Endothelial cell of umbilical vein (primary cell): ENCODE data around the gene PFDN5. TPM values are rescaled to one million over a fixed set of nuclear protein-coding genes. Genes with fewer than 3 reads are reported as not detected.

Source experiments
- BruUV-seq: library from RNA; stranded (reverse); fragments of 400-500 nt; replicated peaks from 2 replicates; lab custom pipeline; 2021; lab: Mats Ljungman, UMichigan
- CTCF ChIA-PET: fragments of 300-600, 350-600 bp; sonication (Branson Sonifier 250); formaldehyde crosslinking; loops from one replicate; lab custom pipeline; 2021; ENCODE audit warnings: antibody characterized with exemption, inconsistent platforms; lab: Charles Lee
- POLR2A ChIA-PET: fragments of 300-600, 350-600 bp; sonication (Branson Sonifier 250); formaldehyde crosslinking; loops from one replicate; lab custom pipeline; 2021; ENCODE audit warnings: antibody characterized with exemption, inconsistent platforms; lab: Charles Lee
- DNase-seq: peaks from one replicate; pipeline ENCODE4 v3.0.0-alpha.2; 2011; ENCODE audit warnings: low read depth, low spot score
- FAIRE-seq: peaks from 2 replicates; lab custom pipeline; 2011; peaks lifted over from hg19 to GRCh38; lab: Jason Lieb, UNC
- H2AFZ ChIP-seq: 2 replicates; pipeline ENCODE4 v1.6.0; 2012; ENCODE audit warnings: low read depth, low read length, control low read depth, inconsistent platforms
- H3K27ac ChIP-seq: 2 replicates; pipeline ENCODE4 v1.5.1; 2011; ENCODE audit warnings: low read depth, mild to moderate bottlenecking, control low read depth, low read length, moderate library complexity; ENCODE audit not compliant: insufficient read depth
- H3K27me3 ChIP-seq, 2 experiments: 2 replicates each; pipeline versions ENCODE4 v1.6.0 to v1.6.1; 2011; ENCODE audit warnings: low read length in 2 of 2, mixed read lengths in 1 of 2; ENCODE audit not compliant: control insufficient read depth in 2 of 2, insufficient read depth in 2 of 2
- H3K36me3 ChIP-seq, 2 experiments: 2 replicates in 1 of 2; 3 replicates in 1 of 2; pipeline ENCODE4 v1.5.1; 2011; ENCODE audit warnings: low read length in 2 of 2, mild to moderate bottlenecking in 1 of 2, moderate library complexity in 1 of 2; ENCODE audit not compliant: control insufficient read depth in 2 of 2, insufficient read depth in 2 of 2; ENCODE audit errors: extremely low read depth in 1 of 2
- H3K4me1 ChIP-seq: 3 replicates; pipeline ENCODE4 v1.5.1; 2011; ENCODE audit warnings: mild to moderate bottlenecking, low read length; ENCODE audit not compliant: control insufficient read depth, insufficient read depth; ENCODE audit errors: extremely low read depth
- H3K4me2 ChIP-seq: 2 replicates; pipeline ENCODE4 v1.6.1; 2011; ENCODE audit warnings: low read length, control low read depth, mixed read lengths; ENCODE audit not compliant: insufficient read depth
- H3K4me3 ChIP-seq, 3 experiments: fragments of 200-600 bp in 1 of 3; sonication (generic), shearing (Covaris generic) in 1 of 3; replicated peaks in 1 of 3; 2 replicates each; pipeline ENCODE4 v1.5.1; 2011 to 2016; ENCODE audit warnings: control low read depth in 3 of 3, low read length in 3 of 3, mild to moderate bottlenecking in 2 of 3, inconsistent platforms in 1 of 3, low read depth in 1 of 3, moderate library complexity in 1 of 3; ENCODE audit not compliant: insufficient read depth in 1 of 3
- H3K79me2 ChIP-seq: 2 replicates; pipeline ENCODE4 v1.6.0; 2012; ENCODE audit warnings: low read length, inconsistent platforms; ENCODE audit not compliant: control insufficient read depth, insufficient read depth
- H3K9ac ChIP-seq: replicated peaks from 2 replicates; pipeline ENCODE3; 2011; ENCODE audit warnings: low read length, control low read depth; ENCODE audit not compliant: insufficient read depth; ENCODE audit errors: extremely low read depth
- H3K9me1 ChIP-seq: replicated peaks from 3 replicates; pipeline ENCODE4 v1.6.0; 2011; ENCODE audit warnings: mild to moderate bottlenecking, low read length; ENCODE audit not compliant: control insufficient read depth, insufficient read depth; ENCODE audit errors: extremely low read depth
- H3K9me3 ChIP-seq: replicated peaks from 2 replicates; pipeline ENCODE4 v1.5.1; 2012; ENCODE audit warnings: low read length, inconsistent platforms; ENCODE audit not compliant: control insufficient read depth, insufficient read depth
- H4K20me1 ChIP-seq: replicated peaks from 2 replicates; pipeline ENCODE3; 2011; ENCODE audit warnings: mild to moderate bottlenecking, low read length; ENCODE audit not compliant: control insufficient read depth, insufficient read depth; ENCODE audit errors: extremely low read depth
- CTCF ChIP-seq, 2 donors: IDR thresholded peaks; 1 replicate in 1 of 2; 2 replicates in 1 of 2; pipeline ENCODE4 v1.5.1; 2011; ENCODE audit warnings: low read length in 2 of 2, mild to moderate bottlenecking in 2 of 2, moderate library complexity in 2 of 2, control low read depth in 1 of 2, inconsistent platforms in 1 of 2, low read depth in 1 of 2; ENCODE audit not compliant: insufficient read depth in 1 of 2; ENCODE audit errors: extremely low read depth in 1 of 2
- EZH2 ChIP-seq: IDR thresholded peaks from 2 replicates; pipeline ENCODE4 v1.6.1; 2012; ENCODE audit warnings: borderline replicate concordance, low read depth, mild to moderate bottlenecking, moderate library complexity, low read length, inconsistent platforms; ENCODE audit not compliant: severe bottlenecking
- FOS ChIP-seq: IDR thresholded peaks from 2 replicates; pipeline ENCODE4 v1.6.1; 2011; ENCODE audit warnings: mild to moderate bottlenecking, low read length, moderate library complexity, borderline replicate concordance; ENCODE audit not compliant: insufficient read depth
- GATA2 ChIP-seq: IDR thresholded peaks from 2 replicates; pipeline ENCODE4 v1.7.0; 2011; ENCODE audit warnings: low read depth, mild to moderate bottlenecking, moderate library complexity, mixed read lengths, low read length; ENCODE audit not compliant: insufficient read length, insufficient read depth
- JUN ChIP-seq: IDR thresholded peaks from 2 replicates; pipeline ENCODE4 v1.6.1; 2011; ENCODE audit warnings: borderline replicate concordance, low read depth; ENCODE audit not compliant: insufficient read length, insufficient read depth
- MAX ChIP-seq: IDR thresholded peaks from 2 replicates; pipeline ENCODE4 v1.6.1; 2011; ENCODE audit not compliant: insufficient read depth, insufficient read length
- MYC ChIP-seq: IDR thresholded peaks from one replicate; pipeline ENCODE4 v1.6.1; 2011; ENCODE audit warnings: mild to moderate bottlenecking, low read depth, low read length
- POLR2A ChIP-seq: IDR thresholded peaks from 2 replicates; pipeline ENCODE4 v1.6.1; 2012; ENCODE audit warnings: low read depth, mild to moderate bottlenecking, control low read depth, low read length
- POLR2AphosphoS5 ChIP-seq: IDR thresholded peaks from 2 replicates; pipeline ENCODE4 v1.6.1; 2012; ENCODE audit warnings: low read depth, mild to moderate bottlenecking, control low read depth, low read length, moderate library complexity; ENCODE audit not compliant: insufficient read depth
- dilution Hi-C: fragments of 300-500 bp; cut with MboI; formaldehyde crosslinking; loops from one replicate; pipeline ENCODE4 v1.15.0; 2019; ENCODE audit warnings: low sequenced_read_pairs; ENCODE audit not compliant: extremely low pct_ligation_motif_present
- intact Hi-C: fragments of 100-400 bp; cut with micrococcal nuclease; formaldehyde crosslinking; loops from one replicate; pipeline ENCODE4 v1.10.0; 2022
- polyA plus RNA-seq, 4 experiments: library from polyadenylated mRNA; depleted of rRNA in 3 of 4; stranded (reverse) in 3 of 4; unstranded in 1 of 4; fragments of >200 nt; gene quantifications; 2 replicates each; pipeline versions ENCODE4 v1.2.1 to v1.2.3, GENCODE V29; 2011 to 2012; ENCODE audit warnings: missing spikeins in 1 of 4
- total RNA-seq: library from RNA; stranded (reverse); gene quantifications from 2 replicates; pipeline ENCODE4 v1.2.3, GENCODE V29; 2021

Gene PFDN5
- total and polyA plus RNA-seq, 2 donors (not counting 3 experiments of a cell fraction or from before 2014, with no cell fraction given), result 301 to 745 TPM

GRCh38 chr12:53308276-53308675 is 12.9 kb downstream of the PFDN5 start:
- H3K36me3 ChIP-seq, result peaks cover 9 to 33% of the 10 kb centered on the region in 2 experiments
- no peak for FAIRE-seq
- dilution Hi-C loops, result no loop called here

More at GRCh38 chr12:53308276-53308675, 12.9 kb downstream of the PFDN5 start:
- ChIA-PET POLR2A (interaction anchor here (1.0 kb wide), 1 partner anchor 8 kb away, joined by 4 read pairs; the partner anchor contains the start of gene MYG1), CTCF (interaction anchor here (0.9 to 2.7 kb wide), 5 partner anchors 8 to 95 kb away, joined by 3 to 16 read pairs (median 4); partner anchors contain the start of gene AAAS)
- intact Hi-C loops, result no loop called here
- Histone ChIP-seq H3K4me2 (no peak overlapping the region), H3K4me1 (no peaks in the 10 kb centered on the region), H2AFZ (no peak overlapping the region), H3K27ac (no peak overlapping the region), H3K9me1 (no peaks in the 10 kb centered on the region), H3K9ac (no peak overlapping the region), H3K9me3 (no peaks in the 10 kb centered on the region), H3K4me3 (no peak overlapping the region), H4K20me1 (no peaks in the 10 kb centered on the region), H3K79me2 (no peaks in the 10 kb centered on the region), H3K27me3 (no peaks in the 10 kb centered on the region)
- DNase-seq, result no peak
- no TSS peak for BruUV-seq
- TF ChIP-seq CTCF (IDR thresholded peaks at IDR 0.05; ENCODE audit: extremely low read depth in 1 of 2, insufficient read depth in 1 of 2, low read depth in 1 of 2, low read length in 2 of 2), result no peak
- no peak for TF ChIP-seq POLR2AphosphoS5
- no peak for TF ChIP-seq FOS
- TF ChIP-seq GATA2, result no peak
- TF ChIP-seq EZH2, result no peak
- TF ChIP-seq MYC, result no peak
- TF ChIP-seq MAX, result no peak
- TF ChIP-seq POLR2A, result no peak
- no peak for TF ChIP-seq JUN
